Astrocyte of the spinal cord (primary cell): ENCODE data around the gene DNAJB14.

Experiments used
- DNase-seq: peaks from one replicate; pipeline ENCODE4 v3.0.0; 2011; ENCODE audit warnings: low read depth, low spot score
- H3K4me3 ChIP-seq: 2 replicates; pipeline ENCODE4 v1.5.1; 2011; ENCODE audit warnings: low read depth, mild to moderate bottlenecking, low read length, moderate library complexity
- in situ Hi-C: cut with HindIII; loops from 2 replicates; pipeline ENCODE4 v1.10.0; 2017; ENCODE audit warnings: low sequenced_read_pairs
- TF ChIP-seq, protein P1 (sequence below): IDR thresholded peaks from 2 replicates; pipeline ENCODE4 v1.5.1; 2012; ENCODE audit warnings: low read depth, mild to moderate bottlenecking, low read length, inconsistent platforms

Gene DNAJB14

GRCh38 chr4:99971453-99972111 is 25.2 kb upstream of the DNAJB14 start:
- in situ Hi-C loops, result no loop called here

DNA sequence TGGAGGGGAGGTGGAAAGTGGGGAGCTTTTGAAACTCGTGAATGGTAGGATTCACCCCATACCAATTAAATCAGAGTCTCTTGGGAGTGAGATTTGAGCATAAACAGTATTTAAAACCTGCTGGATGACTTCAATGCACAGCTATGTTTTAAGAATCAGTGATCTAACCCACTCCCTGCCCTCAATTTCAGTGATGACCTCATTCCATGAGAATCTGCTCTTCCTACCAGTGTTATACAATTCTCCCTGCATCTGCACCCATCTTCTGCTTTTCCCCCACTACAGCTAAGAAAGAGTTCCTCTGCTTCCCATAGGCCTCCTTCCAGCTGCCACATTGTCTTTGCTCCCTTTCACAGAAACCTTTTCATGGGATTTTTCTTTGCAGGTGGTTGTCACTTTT is 21.9 kb upstream of the DNAJB14 start:
- in situ Hi-C loops, result no loop called here
- peak; percentile 66 for DNase-seq
- no peak overlapping the region for H3K4me3 ChIP-seq
- TF ChIP-seq, protein P1, sequence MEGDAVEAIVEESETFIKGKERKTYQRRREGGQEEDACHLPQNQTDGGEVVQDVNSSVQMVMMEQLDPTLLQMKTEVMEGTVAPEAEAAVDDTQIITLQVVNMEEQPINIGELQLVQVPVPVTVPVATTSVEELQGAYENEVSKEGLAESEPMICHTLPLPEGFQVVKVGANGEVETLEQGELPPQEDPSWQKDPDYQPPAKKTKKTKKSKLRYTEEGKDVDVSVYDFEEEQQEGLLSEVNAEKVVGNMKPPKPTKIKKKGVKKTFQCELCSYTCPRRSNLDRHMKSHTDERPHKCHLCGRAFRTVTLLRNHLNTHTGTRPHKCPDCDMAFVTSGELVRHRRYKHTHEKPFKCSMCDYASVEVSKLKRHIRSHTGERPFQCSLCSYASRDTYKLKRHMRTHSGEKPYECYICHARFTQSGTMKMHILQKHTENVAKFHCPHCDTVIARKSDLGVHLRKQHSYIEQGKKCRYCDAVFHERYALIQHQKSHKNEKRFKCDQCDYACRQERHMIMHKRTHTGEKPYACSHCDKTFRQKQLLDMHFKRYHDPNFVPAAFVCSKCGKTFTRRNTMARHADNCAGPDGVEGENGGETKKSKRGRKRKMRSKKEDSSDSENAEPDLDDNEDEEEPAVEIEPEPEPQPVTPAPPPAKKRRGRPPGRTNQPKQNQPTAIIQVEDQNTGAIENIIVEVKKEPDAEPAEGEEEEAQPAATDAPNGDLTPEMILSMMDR, result no peak

More at GRCh38 chr4:99971453-99972111, 25.2 kb upstream of the DNAJB14 start:
- no peak for DNase-seq
- no peak overlapping the region for H3K4me3 ChIP-seq
- TF ChIP-seq, protein P1, result no peak

DNA sequence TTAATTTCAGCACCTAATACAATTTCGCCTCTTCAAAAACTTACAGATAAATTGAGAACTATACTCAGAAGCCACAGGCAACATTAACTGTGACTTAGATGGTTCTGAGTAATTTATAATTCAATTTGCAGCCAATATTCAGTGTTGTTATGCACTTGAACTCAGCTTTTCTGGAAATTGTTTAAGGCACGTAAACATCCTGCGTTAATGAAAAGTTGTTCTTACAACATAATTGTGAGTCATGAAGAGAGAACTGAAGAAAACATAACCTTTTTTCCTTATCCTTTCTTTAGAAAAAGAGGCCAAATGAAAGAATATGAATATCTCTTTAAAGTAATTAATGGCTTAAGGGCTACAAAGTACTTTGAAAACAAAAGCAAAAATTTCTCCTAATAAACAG is 20.3 kb upstream of the DNAJB14 start:
- TF ChIP-seq, protein P1, result no peak
- no peak overlapping the region for H3K4me3 ChIP-seq
- no peak for DNase-seq
- in situ Hi-C loops, result no loop called here

GRCh38 chr4:99965674-99966350 is 19.4 kb upstream of the DNAJB14 start:
- in situ Hi-C loops, result no loop called here
- H3K4me3 ChIP-seq, result no peak overlapping the region
- TF ChIP-seq, protein P1, result no peak
- no peak for DNase-seq

GRCh38 chr4:99965173-99965572 is 18.8 kb upstream of the DNAJB14 start:
- in situ Hi-C loops, result no loop called here

GRCh38 chr4:99961711-99962110 is 15.3 kb upstream of the DNAJB14 start:
- in situ Hi-C loops, result no loop called here
- no peak overlapping the region for H3K4me3 ChIP-seq
- TF ChIP-seq, protein P1, result no peak
- DNase-seq, result no peak

More at GRCh38 chr4:99965173-99965572, 18.8 kb upstream of the DNAJB14 start:
- DNase-seq, result no peak
- TF ChIP-seq, protein P1, result no peak
- no peak overlapping the region for H3K4me3 ChIP-seq
